A673 (cell line): ENCODE measurements around the gene DAB1.

Source experiments
- EZH2 ChIP-seq: fragments of 200-600 bp; sonication (generic); IDR thresholded peaks from 2 replicates; pipeline ENCODE4 v1.6.1; 2017; ENCODE audit warnings: borderline replicate concordance, low read depth, mild to moderate bottlenecking, mixed read lengths, antibody characterized with exemption, low read length; ENCODE audit not compliant: poor library complexity, severe bottlenecking
- TF ChIP-seq, protein P1 (sequence below): fragments of 300-800, 200-600 bp; sonication (generic); conservative IDR thresholded peaks from 2 replicates; pipeline ENCODE4 v1.5.1; 2017; ENCODE audit warnings: low read depth, mild to moderate bottlenecking, antibody characterized with exemption, low read length, moderate library complexity, mixed read lengths

DNA sequence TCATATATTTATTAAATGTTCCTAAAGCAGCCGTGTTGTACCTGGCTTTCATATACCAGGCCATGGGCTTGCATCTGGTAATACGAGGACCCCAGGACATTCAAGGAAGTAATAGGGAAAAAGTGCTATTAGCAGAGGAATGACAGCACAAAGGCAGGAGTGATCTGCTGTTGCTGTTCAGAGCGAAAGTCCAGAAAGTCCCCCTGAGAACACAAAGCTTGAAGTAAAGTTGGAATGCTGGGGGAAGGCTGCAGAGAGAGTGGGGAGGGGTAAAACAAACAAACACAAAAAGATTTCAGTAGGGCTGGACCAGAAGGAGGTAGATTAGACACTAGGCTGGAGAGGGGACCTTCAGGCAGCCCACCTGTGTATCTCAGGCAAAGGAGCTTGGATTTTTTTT lies 363.4 kb downstream of the DAB1 start:
- TF ChIP-seq, protein P1, sequence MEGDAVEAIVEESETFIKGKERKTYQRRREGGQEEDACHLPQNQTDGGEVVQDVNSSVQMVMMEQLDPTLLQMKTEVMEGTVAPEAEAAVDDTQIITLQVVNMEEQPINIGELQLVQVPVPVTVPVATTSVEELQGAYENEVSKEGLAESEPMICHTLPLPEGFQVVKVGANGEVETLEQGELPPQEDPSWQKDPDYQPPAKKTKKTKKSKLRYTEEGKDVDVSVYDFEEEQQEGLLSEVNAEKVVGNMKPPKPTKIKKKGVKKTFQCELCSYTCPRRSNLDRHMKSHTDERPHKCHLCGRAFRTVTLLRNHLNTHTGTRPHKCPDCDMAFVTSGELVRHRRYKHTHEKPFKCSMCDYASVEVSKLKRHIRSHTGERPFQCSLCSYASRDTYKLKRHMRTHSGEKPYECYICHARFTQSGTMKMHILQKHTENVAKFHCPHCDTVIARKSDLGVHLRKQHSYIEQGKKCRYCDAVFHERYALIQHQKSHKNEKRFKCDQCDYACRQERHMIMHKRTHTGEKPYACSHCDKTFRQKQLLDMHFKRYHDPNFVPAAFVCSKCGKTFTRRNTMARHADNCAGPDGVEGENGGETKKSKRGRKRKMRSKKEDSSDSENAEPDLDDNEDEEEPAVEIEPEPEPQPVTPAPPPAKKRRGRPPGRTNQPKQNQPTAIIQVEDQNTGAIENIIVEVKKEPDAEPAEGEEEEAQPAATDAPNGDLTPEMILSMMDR: no peak
- TF ChIP-seq EZH2: no peak
